Chondrocyte (in vitro differentiated cells): ENCODE data around the gene NOG. TPM values are rescaled to one million over a fixed set of nuclear protein-coding genes. Genes with fewer than 3 reads are reported as not detected.

Experiments
- DNase-seq: peaks from one replicate; pipeline ENCODE4 v3.0.0; 2021; ENCODE audit warnings: mixed read lengths, low spot score
- H3K27ac Mint-ChIP-seq: one replicate; pipeline ENCODE4 v1.8.0; 2021; ENCODE audit warnings: mild to moderate bottlenecking, moderate library complexity, mixed read lengths; ENCODE audit not compliant: unreplicated experiment
- H3K27me3 Mint-ChIP-seq: 2 replicates; pipeline ENCODE4 v1.8.0; 2021; ENCODE audit warnings: low read depth, mixed read lengths
- H3K36me3 Mint-ChIP-seq: 2 replicates; pipeline ENCODE4 v1.8.0; 2021; ENCODE audit warnings: low read depth, mixed read lengths
- H3K4me1 Mint-ChIP-seq: 2 replicates; pipeline ENCODE4 v1.8.0; 2021; ENCODE audit warnings: low read depth, mild to moderate bottlenecking, mixed read lengths
- H3K4me3 Mint-ChIP-seq: one replicate; pipeline ENCODE4 v1.8.0; 2021; ENCODE audit warnings: mild to moderate bottlenecking, moderate library complexity, mixed read lengths; ENCODE audit not compliant: unreplicated experiment
- H3K9me3 Mint-ChIP-seq: 2 replicates; pipeline ENCODE4 v1.8.0; 2021; ENCODE audit warnings: low read depth, mixed read lengths
- CTCF ChIP-seq: fragments of 200-600 bp; sonication (generic); IDR thresholded peaks from 2 replicates; pipeline ENCODE4 v1.5.0; 2021; ENCODE audit warnings: antibody characterized with exemption, mild to moderate bottlenecking, moderate library complexity
- total RNA-seq: library from RNA; stranded (reverse); gene quantifications from 3 replicates; pipeline ENCODE4 v1.2.1, GENCODE V29; 2021

Gene NOG
- total RNA-seq, 1 donor from 2014 or later, result 1.4 TPM

- no peak for DNase-seq
- H3K4me1 Mint-ChIP-seq, result peaks cover 28% of the 10 kb centered on the region
- H3K27ac Mint-ChIP-seq, result no peak overlapping the region
- H3K27me3 Mint-ChIP-seq, result peaks cover 12% of the 10 kb centered on the region
- no peaks in the 10 kb centered on the region for H3K9me3 Mint-ChIP-seq
- TF ChIP-seq CTCF, result no peak
- H3K36me3 Mint-ChIP-seq, result no peaks in the 10 kb centered on the region
- H3K4me3 Mint-ChIP-seq, result no peak overlapping the region
Measured at GRCh38 chr17:56600256-56600655, 6.8 kb downstream of the NOG start.

DNA sequence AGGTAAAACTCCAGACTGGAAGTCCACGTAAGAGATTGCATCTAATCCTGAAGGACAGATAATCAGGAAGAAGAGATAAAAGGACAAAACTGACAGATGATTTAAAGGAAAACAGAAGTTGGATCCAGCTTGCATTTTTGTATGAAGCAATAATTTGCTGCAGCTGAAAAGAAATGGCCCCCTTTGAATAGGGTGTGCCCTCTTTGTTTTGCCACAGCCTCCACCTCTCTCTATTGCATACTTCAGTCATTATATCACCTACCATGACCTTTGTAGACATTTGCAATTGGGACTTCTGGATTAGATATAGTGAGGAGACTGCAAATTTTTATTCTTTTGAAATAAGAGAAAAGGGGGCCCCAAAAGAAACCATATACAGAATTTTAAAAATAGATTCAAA is 8.1 kb downstream of the NOG start:
- Mint-ChIP-seq H3K4me3 (no peak overlapping the region), H3K4me1 (peaks cover 19% of the 10 kb centered on the region), H3K27me3 (peaks cover 16% of the 10 kb centered on the region), H3K9me3 (no peaks in the 10 kb centered on the region), H3K27ac (no peak overlapping the region), H3K36me3 (no peaks in the 10 kb centered on the region)
- DNase-seq, result no peak
- TF ChIP-seq CTCF, result no peak

DNA sequence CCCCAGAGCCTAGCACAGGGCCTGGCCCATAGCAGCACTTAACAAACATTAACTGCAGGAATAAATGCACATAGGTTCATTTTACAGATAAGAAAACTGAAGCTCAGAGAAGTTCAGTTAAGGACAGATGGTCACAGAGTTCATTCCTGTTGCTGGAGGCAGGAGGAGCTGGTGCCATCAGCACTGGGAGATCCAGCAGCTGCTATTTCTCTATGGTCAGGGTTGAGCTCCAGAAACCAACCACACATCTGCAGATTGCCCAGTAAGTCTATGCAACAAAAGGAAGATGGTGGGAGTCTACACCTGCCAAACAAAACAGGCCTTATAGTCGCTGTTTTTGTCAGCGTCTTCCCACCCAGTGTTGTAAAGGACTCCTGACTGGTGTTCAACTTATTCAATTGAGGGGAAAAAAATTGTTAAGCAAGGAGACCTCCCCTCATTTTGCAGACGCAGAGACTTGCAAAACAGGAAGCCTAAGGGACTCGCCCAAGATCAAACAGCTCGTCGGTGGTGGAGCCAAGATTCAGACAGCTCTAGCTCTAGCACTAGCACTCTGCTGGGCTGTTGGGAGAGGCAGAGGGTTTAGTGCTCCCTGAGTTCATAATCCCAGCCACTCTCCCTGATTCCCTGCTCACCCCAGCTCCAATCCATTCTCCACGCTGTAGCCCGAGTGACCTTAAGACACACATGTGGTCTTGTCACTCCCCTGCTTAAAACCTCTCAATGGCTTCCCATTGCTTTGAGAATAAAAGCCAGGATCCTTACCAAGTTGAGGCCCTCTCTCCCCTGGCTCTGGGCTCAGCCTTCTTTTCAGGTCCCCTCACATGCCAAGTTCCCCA is 9.0 kb downstream of the NOG start:
- Mint-ChIP-seq H3K27me3 (peaks cover 10% of the 10 kb centered on the region), H3K9me3 (no peaks in the 10 kb centered on the region)
- TF ChIP-seq CTCF, result no peak

DNA sequence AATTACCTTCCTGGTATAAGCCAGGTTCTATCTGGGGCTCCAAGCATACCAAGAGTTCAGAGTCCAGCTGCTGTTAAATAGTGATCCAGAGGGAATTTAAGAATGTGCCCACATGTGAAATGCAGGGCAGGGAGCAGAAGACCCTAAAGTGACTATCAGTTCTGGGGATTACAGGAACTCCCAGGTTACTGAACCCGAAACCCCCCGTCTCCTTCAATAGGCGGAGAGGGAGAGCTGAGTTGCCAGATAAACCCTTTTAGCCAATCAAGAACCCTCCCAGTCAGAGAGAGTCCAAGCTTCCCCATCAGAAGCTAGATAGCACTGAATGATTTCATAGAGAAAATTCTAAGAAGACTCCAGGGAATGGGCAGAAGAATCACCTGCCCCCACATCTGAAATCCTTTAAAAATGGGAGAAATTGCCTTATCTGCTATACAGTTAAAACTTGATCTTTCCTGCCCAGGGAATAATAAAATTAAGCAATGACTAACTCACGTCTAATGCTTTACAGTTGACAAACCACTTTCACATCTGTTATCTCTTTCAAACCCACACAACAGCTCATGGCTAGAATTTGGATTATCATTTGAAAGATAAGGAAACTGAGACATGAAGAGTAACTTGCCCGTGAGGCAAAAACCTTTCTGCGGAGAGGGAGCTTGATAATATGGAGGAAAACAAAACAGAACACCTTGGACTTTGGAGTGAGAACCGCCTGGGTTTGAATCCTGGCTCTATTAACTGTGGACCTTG is 10.2 kb downstream of the NOG start:
- Mint-ChIP-seq H3K4me1 (peaks cover 2% of the 10 kb centered on the region), H3K36me3 (no peaks in the 10 kb centered on the region), H3K9me3 (no peaks in the 10 kb centered on the region), H3K27ac (no peak overlapping the region), H3K27me3 (peaks cover 9% of the 10 kb centered on the region), H3K4me3 (no peak overlapping the region)
- DNase-seq, result no peak
- no peak for TF ChIP-seq CTCF

More for the DNA sequence above, 9.0 kb downstream of the NOG start:
- no peak for DNase-seq
- Mint-ChIP-seq H3K4me1 (peaks cover 12% of the 10 kb centered on the region), H3K4me3 (no peak overlapping the region), H3K27ac (no peak overlapping the region), H3K36me3 (no peaks in the 10 kb centered on the region)

DNA sequence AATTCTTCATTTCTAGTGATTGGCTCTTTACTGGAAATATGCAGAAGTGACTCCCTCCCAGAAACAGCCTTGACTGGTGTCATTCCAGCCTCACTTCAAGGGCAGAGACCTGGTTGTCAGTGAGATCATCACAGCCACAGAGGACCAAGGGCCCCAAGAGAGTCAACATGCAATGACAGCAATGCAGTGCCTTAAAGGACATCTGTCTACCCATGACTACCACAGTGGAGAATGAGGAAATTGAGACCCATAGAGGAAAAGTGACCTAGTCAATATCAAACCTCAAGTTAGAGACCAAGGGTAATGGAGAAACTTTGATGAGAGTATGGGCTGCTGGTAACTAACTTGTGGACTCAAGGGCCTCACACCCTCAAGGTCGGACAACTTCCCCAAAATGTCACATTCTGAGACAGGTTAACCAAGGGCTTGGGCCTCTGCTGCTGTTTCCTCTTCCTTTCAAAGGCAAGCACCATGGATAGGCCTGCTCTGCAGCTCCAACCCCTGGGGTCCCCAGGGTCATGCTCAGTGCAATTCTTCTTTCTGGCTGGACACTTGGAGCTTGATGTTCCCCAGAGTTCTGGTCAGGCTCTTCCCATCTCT is 11.3 kb downstream of the NOG start:
- Mint-ChIP-seq H3K9me3 (no peaks in the 10 kb centered on the region), H3K4me1 (no peaks in the 10 kb centered on the region), H3K36me3 (no peaks in the 10 kb centered on the region), H3K4me3 (no peak overlapping the region), H3K27ac (no peak overlapping the region), H3K27me3 (peaks cover 9% of the 10 kb centered on the region)
- TF ChIP-seq CTCF, result no peak
- DNase-seq, result no peak
